G401 (cell line): ENCODE data around the gene KLF9. TPM values are rescaled to one million over a fixed set of nuclear protein-coding genes. Genes with fewer than 3 reads are reported as not detected.

Source experiments
- DNase-seq: peaks from one replicate; pipeline ENCODE4 v3.0.0-alpha.2; 2015; ENCODE audit warnings: low spot score
- in situ Hi-C: cut with HindIII; loops from 2 replicates; pipeline ENCODE4 v1.10.0; 2016; ENCODE audit warnings: low sequenced_read_pairs, mixed read lengths
- total RNA-seq: library from RNA; depleted of rRNA; stranded (reverse); fragments of >200 nt; shearing (Covaris generic); gene quantifications from 2 replicates; pipeline ENCODE4 v1.2.3, GENCODE V29; 2014; rRNA removed

The KLF9 gene
- 6.5 and 12.3 TPM in 2 replicates for total RNA-seq

GRCh38 chr9:70413799-70414775 is at the start of gene KLF9:
Gene KLF9 (minus strand): TSS chr9:70414657. CDS start chr9:70413363, 1,294 bp downstream.
- in situ Hi-C loops = no loop called here
- peak; percentile 98 for DNase-seq

DNA sequence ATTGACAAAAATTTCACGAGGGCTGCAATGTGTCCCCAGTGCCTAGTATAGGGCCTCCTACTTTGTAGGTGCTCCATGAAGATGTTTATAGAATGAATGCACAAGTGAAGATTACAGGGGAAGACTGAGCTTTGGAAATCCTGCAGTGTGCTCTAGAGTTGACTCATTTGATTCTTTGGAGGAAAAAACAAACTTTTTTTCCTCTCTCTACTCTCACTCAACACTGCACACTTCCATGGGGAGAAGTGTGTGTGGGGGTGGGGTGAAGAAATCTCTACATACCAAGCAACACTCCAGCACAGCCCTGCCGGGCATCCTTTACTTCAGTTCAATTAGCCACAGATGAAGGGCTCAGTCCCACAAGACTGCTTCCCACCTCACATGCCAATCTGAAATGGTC is 49.4 kb upstream of the KLF9 start:
- DNase-seq = no peak
- in situ Hi-C loops = no loop called here

- DNase-seq = no peak
- in situ Hi-C loops = no loop called here
These were observed 47.8 kb upstream of the KLF9 start for GRCh38 chr9:70462300-70462699.

- no peak for DNase-seq
- in situ Hi-C loops = no loop called here
These were observed 42.8 kb upstream of the KLF9 start for GRCh38 chr9:70457235-70457634.

- DNase-seq = no peak
- in situ Hi-C loops = no loop called here
These were observed 41.7 kb upstream of the KLF9 start for GRCh38 chr9:70455993-70456704.

- in situ Hi-C loops = no loop called here
- no peak for DNase-seq
These were observed 37.9 kb upstream of the KLF9 start for GRCh38 chr9:70452365-70452764.

GRCh38 chr9:70451765-70452164 is 37.3 kb upstream of the KLF9 start:
- DNase-seq = no peak
- in situ Hi-C loops = no loop called here

DNA sequence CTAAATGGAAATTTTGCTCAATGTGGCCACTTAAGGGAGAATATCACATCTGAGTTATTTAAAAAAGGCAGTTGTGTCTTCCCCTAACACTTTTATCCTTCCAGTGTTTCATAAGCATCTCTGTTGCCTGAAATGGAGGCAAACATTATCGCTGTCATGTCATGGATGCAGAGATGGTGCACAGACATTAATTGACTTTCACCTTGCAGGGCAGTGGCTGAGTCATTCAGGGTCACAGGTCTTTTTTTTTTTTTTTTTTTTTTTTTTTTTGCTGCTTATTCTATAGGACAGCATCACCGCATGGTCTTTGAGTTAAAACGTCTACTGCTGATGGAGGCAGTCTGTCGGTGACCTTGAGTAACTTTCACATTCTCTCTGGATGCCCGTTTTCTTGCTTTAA is 36.3 kb upstream of the KLF9 start:
- in situ Hi-C loops = no loop called here

GRCh38 chr9:70449461-70449860 is 35.0 kb upstream of the KLF9 start:
- in situ Hi-C loops = no loop called here

More for the DNA sequence above, 36.3 kb upstream of the KLF9 start:
- DNase-seq = no peak

GRCh38 chr9:70448919-70449318 is 34.5 kb upstream of the KLF9 start:
- in situ Hi-C loops = no loop called here
- DNase-seq = no peak

More at GRCh38 chr9:70449461-70449860, 35.0 kb upstream of the KLF9 start:
- DNase-seq = no peak

GRCh38 chr9:70444904-70445303 is 30.4 kb upstream of the KLF9 start:
- in situ Hi-C loops = no loop called here
- DNase-seq = no peak

DNA sequence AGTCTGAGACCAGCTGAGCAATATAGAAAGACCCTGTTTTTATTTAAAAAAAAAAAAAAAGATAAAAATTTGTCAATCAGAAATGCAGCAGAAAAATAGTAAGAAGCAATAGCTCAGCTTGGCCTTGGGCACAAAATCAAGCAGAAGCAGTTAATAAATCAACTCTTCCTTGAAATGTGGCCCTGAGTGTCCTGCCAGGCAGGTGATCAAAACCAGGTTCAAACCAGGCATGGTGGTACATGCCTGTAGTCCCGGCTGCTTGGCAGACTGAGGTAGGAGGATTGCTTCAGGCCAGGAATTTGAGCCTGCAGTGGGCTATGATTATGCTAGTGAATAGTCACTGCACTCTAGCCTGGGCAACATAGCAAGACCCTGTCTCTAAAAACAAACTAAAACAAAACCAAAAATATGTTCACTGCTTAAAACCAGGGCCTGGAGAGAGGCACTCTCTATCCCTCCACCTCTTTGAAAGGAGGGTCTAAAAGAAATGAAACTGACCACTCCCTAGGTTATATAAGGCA is 27.9 kb upstream of the KLF9 start:
- in situ Hi-C loops = no loop called here
- no peak for DNase-seq

DNA sequence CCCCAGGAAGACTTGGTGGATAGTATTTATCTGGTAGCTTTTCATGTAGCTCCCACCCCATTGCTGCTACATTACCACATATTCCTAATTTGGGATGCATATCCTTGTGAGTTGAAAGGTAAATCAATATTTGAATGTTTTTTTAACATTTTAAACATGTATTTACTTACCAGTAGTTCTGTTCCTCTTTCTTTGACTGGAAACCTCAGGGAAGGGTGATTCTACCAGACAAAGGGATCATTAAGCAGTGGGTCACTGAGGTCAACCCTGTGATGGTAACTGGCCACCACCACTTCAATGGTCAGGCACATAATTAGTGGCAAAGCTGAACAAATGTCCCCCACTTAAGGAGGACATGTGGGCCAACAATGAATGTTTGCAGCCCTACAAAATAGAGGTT is 27.2 kb upstream of the KLF9 start:
- no peak for DNase-seq
- in situ Hi-C loops = no loop called here

DNA sequence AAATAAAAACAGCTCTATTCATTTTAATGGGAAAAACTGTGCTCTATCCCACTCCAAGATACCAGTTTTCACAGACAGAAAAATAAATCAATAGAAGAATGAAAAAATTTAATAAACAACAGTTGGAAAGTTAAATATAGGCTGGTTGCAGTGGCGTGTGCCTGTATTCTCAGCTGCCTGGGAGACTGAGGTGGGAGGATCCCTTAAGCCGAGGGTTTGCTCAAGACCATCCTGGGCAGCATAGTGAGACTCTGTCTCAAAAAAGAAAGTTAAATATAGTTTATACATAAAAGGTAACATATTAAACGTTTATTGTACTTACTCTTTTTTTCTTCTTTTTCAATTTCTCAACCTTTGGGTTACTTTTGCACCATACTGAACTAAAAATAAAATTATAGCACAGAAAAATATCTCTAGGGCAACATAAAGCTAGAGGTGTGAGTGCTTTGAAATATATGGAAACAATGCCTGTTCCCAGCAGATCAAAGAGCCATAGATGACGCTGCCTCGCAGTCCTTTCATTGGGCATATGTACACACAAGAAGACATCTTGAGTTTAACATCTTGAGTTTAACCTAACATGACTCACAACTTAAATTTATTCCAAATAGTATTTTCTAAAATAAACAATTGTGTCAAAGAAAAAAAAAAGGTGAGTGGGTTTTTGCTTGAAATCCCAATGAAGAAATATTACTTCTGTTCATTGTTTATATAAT is 25.7 kb upstream of the KLF9 start:
- in situ Hi-C loops = no loop called here
- DNase-seq = no peak

GRCh38 chr9:70438341-70438928 is 24.0 kb upstream of the KLF9 start:
- no peak for DNase-seq
- in situ Hi-C loops = no loop called here

- in situ Hi-C loops = no loop called here
These were observed 21.5 kb upstream of the KLF9 start for GRCh38 chr9:70435948-70436347.

GRCh38 chr9:70429899-70430298 is 15.4 kb upstream of the KLF9 start:
- in situ Hi-C loops = no loop called here
- DNase-seq = no peak

More at GRCh38 chr9:70435948-70436347, 21.5 kb upstream of the KLF9 start:
- DNase-seq = no peak

DNA sequence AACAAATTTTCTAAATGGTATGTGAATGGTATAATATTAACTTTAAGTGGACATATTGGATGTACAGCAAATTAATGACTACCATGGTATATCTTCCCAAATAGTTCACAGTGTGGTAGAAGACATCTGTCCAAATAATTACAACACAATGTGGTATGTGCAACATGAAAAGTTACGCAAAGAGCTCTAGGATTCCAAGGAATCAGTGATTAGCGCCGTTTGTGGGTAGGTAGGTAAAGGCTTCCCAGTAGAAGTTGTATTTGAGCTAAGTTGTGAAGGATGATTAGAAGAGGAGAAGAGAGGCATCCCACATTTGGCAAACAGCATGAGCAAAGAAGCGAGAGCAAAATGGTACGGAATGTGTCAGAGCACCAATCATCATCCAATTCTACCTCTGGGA is 14.3 kb upstream of the KLF9 start:
- in situ Hi-C loops = no loop called here
- no peak for DNase-seq
